Caco-2 (cell line): ENCODE measurements around the gene EME2. TPM values are rescaled to one million over a fixed set of nuclear protein-coding genes. Genes with fewer than 3 reads are reported as not detected.

Experiments used
- BruUV-seq: library from RNA; stranded (reverse); fragments of 400-500 nt; replicated peaks from 2 replicates; lab custom pipeline; 2021; lab: Mats Ljungman, UMichigan
- CTCF ChIA-PET: fragments of 300-600 bp; sonication (Branson Sonifier 250); formaldehyde crosslinking; loops from one replicate; lab custom pipeline; 2022; ENCODE audit warnings: antibody characterized with exemption; lab: Charles Lee
- POLR2A ChIA-PET: fragments of 300-600 bp; sonication (Branson Sonifier 250); formaldehyde crosslinking; loops from one replicate; lab custom pipeline; 2022; ENCODE audit warnings: antibody characterized with exemption; lab: Charles Lee
- DNase-seq, 2 experiments: peaks; one replicate each; pipeline versions ENCODE4 v3.0.0 to v3.0.0-alpha.2; 2020 to 2022
- H3K27me3 ChIP-seq: replicated peaks from 2 replicates; pipeline ENCODE4 v1.6.0; 2011; ENCODE audit warnings: low read length; ENCODE audit not compliant: control insufficient read depth, insufficient read depth
- H3K36me3 ChIP-seq: 2 replicates; pipeline ENCODE4 v1.5.1; 2011; ENCODE audit warnings: low read length; ENCODE audit not compliant: control insufficient read depth, insufficient read depth
- H3K4me1 ChIP-seq: fragments of 250-450 bp; sonication (Bioruptor Pico); 2 replicates; pipeline ENCODE4 v1.5.1; 2020; ENCODE audit warnings: mild to moderate bottlenecking
- H3K4me3 ChIP-seq: 2 replicates; pipeline ENCODE4 v1.5.1; 2011; ENCODE audit warnings: low read depth, mild to moderate bottlenecking, control low read depth, low read length
- H3K9me3 ChIP-seq: fragments of 250-450 bp; sonication (Bioruptor Pico); 2 replicates; pipeline ENCODE4 v1.5.1; 2020; ENCODE audit warnings: mild to moderate bottlenecking, moderate library complexity
- H3K27ac Mint-ChIP-seq: one replicate; pipeline ENCODE4 v1.8.0; 2022; ENCODE audit warnings: mixed read lengths; ENCODE audit not compliant: unreplicated experiment
- H3K27me3 Mint-ChIP-seq: one replicate; pipeline ENCODE4 v1.8.0; 2022; ENCODE audit warnings: mixed read lengths; ENCODE audit not compliant: insufficient read depth, unreplicated experiment
- H3K36me3 Mint-ChIP-seq: one replicate; pipeline ENCODE4 v1.8.0; 2022; ENCODE audit warnings: mild to moderate bottlenecking, mixed read lengths; ENCODE audit not compliant: insufficient read depth, unreplicated experiment
- H3K4me1 Mint-ChIP-seq: one replicate; pipeline ENCODE4 v1.8.0; 2022; ENCODE audit warnings: low read depth, mixed read lengths; ENCODE audit not compliant: unreplicated experiment
- H3K4me3 Mint-ChIP-seq: one replicate; pipeline ENCODE4 v1.8.0; 2022; ENCODE audit warnings: mild to moderate bottlenecking, moderate library complexity, mixed read lengths; ENCODE audit not compliant: unreplicated experiment
- H3K9me3 Mint-ChIP-seq: one replicate; pipeline ENCODE4 v1.8.0; 2022; ENCODE audit warnings: mixed read lengths; ENCODE audit not compliant: unreplicated experiment
- intact Hi-C: fragments of 100-400 bp; cut with micrococcal nuclease; formaldehyde crosslinking; loops from one replicate; pipeline ENCODE4 v1.10.0; 2022; ENCODE audit not compliant: unreplicated experiment
- total RNA-seq: library from RNA; stranded (reverse); gene quantifications from 2 replicates; pipeline ENCODE4 v1.2.3, GENCODE V29; 2022
- TF ChIP-seq, protein P1 (sequence below), 2 experiments: fragments of 200-600 bp in 1 of 2; IDR thresholded peaks; 1 replicate in 1 of 2; 2 replicates in 1 of 2; pipeline versions ENCODE4 v1.5.1 to v1.8.0; 2011 to 2022; ENCODE audit warnings: antibody characterized with exemption in 1 of 2, control low read depth in 1 of 2, inconsistent platforms in 1 of 2, low read depth in 1 of 2, low read length in 1 of 2, mild to moderate bottlenecking in 1 of 2, moderate library complexity in 1 of 2; ENCODE audit not compliant: insufficient read depth in 1 of 2, severe bottlenecking in 1 of 2, unreplicated experiment in 1 of 2

The EME2 gene
- total RNA-seq, 1 experiment from 2014 or later: 24.1 TPM

DNA sequence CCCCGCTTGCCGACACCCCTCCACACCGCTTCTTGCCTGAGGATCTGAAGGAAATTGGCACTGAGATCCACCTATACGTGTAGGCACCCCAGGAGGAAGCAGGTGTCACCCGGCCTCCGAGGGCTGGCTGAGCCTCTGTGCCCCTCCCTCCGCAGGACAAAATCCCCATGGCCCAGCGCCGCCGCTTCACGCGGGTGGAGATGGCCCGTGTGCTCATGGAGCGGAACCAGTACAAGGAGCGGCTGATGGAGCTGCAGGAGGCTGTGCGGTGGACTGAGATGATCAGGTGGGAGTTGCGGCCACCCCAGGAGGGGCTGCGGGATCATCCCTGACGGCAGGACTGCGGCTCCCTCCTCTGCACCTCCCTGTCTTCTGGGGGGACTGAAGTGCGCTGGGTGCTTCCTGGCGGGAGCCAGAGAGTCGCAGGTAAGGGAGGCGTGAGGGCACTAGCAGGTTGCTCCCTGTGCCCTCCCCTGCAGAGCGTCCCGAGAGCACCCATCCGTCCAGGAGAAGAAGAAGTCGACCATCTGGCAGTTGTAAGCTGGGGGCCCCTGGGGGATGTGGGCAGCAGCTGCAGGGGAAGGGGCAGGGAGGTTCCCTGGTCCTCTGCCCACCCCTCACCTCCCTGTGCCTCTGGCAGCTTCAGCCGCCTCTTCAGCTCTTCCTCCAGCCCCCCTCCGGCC, 10.3 kb upstream of the EME2 start:
- BruUV-seq: no TSS peak
- intact Hi-C loops: no loop called here
- POLR2A ChIA-PET: no interaction called here
- H3K36me3 ChIP-seq: no peaks in the 10 kb centered on the region
- H3K9me3 ChIP-seq: no peaks in the 10 kb centered on the region
- no peak overlapping the region for H3K4me3 Mint-ChIP-seq
- peaks cover 6% of the 10 kb centered on the region for H3K4me1 Mint-ChIP-seq
- DNase-seq: no peak
- H3K27me3 Mint-ChIP-seq: no peaks in the 10 kb centered on the region
- H3K9me3 Mint-ChIP-seq: no peaks in the 10 kb centered on the region
- no peaks in the 10 kb centered on the region for H3K27me3 ChIP-seq
- H3K27ac Mint-ChIP-seq: no peak overlapping the region
- H3K4me3 ChIP-seq: no peak overlapping the region
- peaks cover 12% of the 10 kb centered on the region for H3K4me1 ChIP-seq
- TF ChIP-seq, protein P1, sequence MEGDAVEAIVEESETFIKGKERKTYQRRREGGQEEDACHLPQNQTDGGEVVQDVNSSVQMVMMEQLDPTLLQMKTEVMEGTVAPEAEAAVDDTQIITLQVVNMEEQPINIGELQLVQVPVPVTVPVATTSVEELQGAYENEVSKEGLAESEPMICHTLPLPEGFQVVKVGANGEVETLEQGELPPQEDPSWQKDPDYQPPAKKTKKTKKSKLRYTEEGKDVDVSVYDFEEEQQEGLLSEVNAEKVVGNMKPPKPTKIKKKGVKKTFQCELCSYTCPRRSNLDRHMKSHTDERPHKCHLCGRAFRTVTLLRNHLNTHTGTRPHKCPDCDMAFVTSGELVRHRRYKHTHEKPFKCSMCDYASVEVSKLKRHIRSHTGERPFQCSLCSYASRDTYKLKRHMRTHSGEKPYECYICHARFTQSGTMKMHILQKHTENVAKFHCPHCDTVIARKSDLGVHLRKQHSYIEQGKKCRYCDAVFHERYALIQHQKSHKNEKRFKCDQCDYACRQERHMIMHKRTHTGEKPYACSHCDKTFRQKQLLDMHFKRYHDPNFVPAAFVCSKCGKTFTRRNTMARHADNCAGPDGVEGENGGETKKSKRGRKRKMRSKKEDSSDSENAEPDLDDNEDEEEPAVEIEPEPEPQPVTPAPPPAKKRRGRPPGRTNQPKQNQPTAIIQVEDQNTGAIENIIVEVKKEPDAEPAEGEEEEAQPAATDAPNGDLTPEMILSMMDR (IDR thresholded peaks at IDR 0.05; ENCODE audit: insufficient read depth in 1 of 2, low read depth in 1 of 2, low read length in 1 of 2, severe bottlenecking in 1 of 2, unreplicated experiment in 1 of 2): no peak
- CTCF ChIA-PET: interaction anchor here (1.5 kb wide), 1 partner anchor 56 kb away, joined by 3 read pairs; the partner anchor contains the start of gene MAPK8IP3
- H3K36me3 Mint-ChIP-seq: peaks cover 28% of the 10 kb centered on the region

DNA sequence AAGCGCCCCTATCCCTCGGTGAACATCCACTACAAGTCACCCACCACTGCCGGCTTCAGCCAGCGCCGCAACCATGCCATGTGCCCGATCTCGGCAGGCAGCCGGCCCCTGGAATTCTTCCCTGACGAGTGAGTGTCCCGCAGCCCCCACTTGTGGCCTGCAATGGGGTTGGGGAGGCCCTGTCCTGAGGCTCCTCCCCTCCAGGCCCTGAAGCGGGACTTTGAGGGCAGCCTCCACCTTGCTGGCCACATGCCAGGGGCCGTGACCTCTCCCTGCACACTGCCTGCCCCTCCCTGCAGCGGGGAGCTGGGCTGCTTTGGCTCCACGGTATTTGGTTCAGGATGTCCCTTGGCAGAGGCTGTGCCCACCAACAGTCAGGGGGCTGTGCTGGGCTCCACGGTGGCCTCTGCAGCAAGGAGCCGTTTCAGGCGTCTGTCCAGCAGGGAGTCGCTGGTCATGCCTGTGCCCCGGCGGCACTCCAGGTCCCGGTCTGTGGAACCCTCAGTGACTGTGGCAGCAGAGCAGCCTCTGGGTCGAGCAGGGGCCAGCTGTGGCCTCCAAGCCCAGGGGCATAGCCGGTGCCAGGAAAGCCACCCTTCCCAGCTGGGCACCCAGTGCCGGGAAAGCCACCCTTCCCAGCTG, 9.6 kb upstream of the EME2 start:
- CTCF ChIA-PET: interaction anchor here (1.5 kb wide), 1 partner anchor 57 kb away, joined by 3 read pairs; the partner anchor contains the start of gene MAPK8IP3
- H3K4me1 ChIP-seq: peaks cover 5% of the 10 kb centered on the region
- H3K9me3 ChIP-seq: no peaks in the 10 kb centered on the region
- Mint-ChIP-seq H3K27ac (no peak overlapping the region), H3K4me3 (no peak overlapping the region), H3K36me3 (peaks cover 35% of the 10 kb centered on the region), H3K27me3 (no peaks in the 10 kb centered on the region), H3K4me1 (no peaks in the 10 kb centered on the region), H3K9me3 (no peaks in the 10 kb centered on the region)
- TF ChIP-seq, protein P1 (IDR thresholded peaks at IDR 0.05; ENCODE audit: insufficient read depth in 1 of 2, low read depth in 1 of 2, low read length in 1 of 2, severe bottlenecking in 1 of 2, unreplicated experiment in 1 of 2): no peak
- H3K27me3 ChIP-seq: no peaks in the 10 kb centered on the region
- intact Hi-C loops: no loop called here
- POLR2A ChIA-PET: no interaction called here
- BruUV-seq: no TSS peak
- H3K36me3 ChIP-seq: no peaks in the 10 kb centered on the region
- no peak for DNase-seq
- no peak overlapping the region for H3K4me3 ChIP-seq

GRCh38 chr16:1763521-1764511, 8.8 kb upstream of the EME2 start:
- H3K27ac Mint-ChIP-seq: no peak overlapping the region
- ChIA-PET CTCF (interaction anchor here (1.5 kb wide), 1 partner anchor 58 kb away, joined by 3 read pairs; the partner anchor contains the start of gene MAPK8IP3), POLR2A (no interaction called here)
- intact Hi-C loops: no loop called here
- peaks cover 43% of the 10 kb centered on the region for H3K36me3 Mint-ChIP-seq
- Histone ChIP-seq H3K27me3 (no peaks in the 10 kb centered on the region), H3K9me3 (no peaks in the 10 kb centered on the region), H3K4me1 (no peaks in the 10 kb centered on the region), H3K36me3 (no peaks in the 10 kb centered on the region), H3K4me3 (no peak overlapping the region)
- no peaks in the 10 kb centered on the region for H3K4me1 Mint-ChIP-seq
- H3K27me3 Mint-ChIP-seq: no peaks in the 10 kb centered on the region
- H3K9me3 Mint-ChIP-seq: no peaks in the 10 kb centered on the region
- BruUV-seq: no TSS peak
- H3K4me3 Mint-ChIP-seq: no peak overlapping the region
- TF ChIP-seq, protein P1 (IDR thresholded peaks at IDR 0.05; ENCODE audit: insufficient read depth in 1 of 2, low read depth in 1 of 2, low read length in 1 of 2, severe bottlenecking in 1 of 2, unreplicated experiment in 1 of 2): no peak
- DNase-seq: peak in 1 of 2 experiments; percentile 46
